HG03064 (cell line): ENCODE results near the gene SUSD1.
"Not testable (repeated sequence)": the region's sequence is repeated elsewhere in the genome, so short reads cannot be mapped to it uniquely, and the experiment has no call there.

ENCODE experiments used
- ATAC-seq: cut with Tn5 transposase; IDR thresholded peaks from one replicate; pipeline ENCODE4 v1.9.1; 2021; ENCODE audit warnings: low read depth; ENCODE audit not compliant: unreplicated experiment

Gene SUSD1

DNA sequence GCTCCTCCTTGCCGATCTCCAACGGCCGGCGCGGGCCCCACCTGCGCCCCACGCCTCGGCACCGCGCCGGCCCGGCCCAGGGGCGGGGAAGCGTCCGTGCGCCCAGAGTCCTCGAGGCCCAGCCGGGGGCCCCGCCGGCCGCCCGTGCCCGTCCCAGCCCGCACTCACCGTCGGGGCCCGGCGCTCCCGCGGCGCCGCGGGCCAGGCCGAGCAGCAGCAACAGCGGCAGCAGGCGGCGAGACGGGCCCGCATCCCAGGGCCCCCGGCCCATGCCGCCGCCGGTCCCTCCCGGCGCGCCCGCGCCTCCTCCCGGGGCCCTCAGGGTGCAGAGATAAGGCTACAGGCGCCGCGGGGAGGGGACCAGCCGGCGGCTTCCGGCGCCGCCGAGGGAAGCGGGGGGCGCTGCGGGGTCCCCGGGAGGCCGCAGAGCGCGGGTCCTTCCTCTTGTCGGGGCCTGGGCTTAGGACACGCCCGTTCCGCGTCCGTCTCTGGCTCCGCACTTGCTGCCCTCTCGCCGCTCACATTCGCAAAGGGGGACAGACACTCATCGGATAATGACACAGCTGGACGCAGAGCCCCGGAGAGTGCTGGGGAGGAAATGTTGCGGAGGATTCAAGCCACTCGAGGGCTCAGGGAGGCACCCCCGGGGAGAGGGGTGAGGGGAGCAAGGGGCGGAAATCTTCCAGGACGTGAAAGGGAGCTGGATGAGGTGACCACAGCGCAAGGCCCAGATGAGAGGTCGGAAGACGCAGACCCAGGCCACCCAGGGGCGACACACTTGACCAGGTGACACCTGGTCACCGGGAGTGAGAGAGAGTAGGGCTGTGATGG, at the start of gene SUSD1:
Gene SUSD1 (minus strand): TSS at position 333 of the 831 bp plus-strand sequence. CDS start 62 bp downstream, at position 271.
- peak; percentile 49 for ATAC-seq

DNA sequence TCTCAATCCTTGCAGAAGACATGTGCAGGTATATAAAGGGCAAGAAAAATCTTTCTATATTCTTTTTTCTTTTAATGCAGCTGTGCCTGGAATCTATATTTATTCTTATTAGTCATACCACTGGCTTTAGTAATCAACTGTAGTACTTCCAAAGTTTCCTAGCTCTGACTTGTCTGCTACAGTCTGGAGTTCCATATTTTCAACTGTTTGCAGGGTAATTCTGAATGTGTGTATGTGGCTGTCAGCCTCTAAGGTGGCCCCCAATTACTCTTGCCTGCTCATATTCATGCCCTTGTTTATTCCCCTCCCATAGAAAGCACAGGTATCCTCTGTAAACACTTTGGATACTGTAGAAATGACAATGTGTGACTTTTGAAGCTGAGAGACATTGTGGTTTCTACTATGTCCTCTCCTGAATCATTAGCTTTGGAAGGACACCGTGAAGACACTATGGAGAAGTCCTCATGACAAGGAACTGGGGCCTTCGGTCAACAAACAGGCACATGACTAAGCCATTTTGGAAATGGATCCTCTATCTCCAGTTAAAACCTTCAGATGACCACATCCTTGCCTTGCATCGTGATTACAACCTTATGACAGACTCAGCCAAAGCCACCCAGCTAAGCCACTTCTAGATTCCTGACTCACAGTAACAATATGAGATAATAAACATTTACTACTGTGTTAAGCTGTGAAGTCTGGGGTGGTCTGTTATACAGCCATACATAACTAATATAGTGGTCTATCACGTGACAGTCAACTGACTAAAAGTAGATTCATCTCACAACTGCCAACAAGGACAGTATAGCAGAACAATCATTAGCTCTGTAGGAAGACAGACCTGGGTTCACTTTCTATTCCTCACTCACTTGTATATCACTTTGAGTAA, 49.5 kb upstream of the SUSD1 start:
- ATAC-seq = peak; percentile 74

DNA sequence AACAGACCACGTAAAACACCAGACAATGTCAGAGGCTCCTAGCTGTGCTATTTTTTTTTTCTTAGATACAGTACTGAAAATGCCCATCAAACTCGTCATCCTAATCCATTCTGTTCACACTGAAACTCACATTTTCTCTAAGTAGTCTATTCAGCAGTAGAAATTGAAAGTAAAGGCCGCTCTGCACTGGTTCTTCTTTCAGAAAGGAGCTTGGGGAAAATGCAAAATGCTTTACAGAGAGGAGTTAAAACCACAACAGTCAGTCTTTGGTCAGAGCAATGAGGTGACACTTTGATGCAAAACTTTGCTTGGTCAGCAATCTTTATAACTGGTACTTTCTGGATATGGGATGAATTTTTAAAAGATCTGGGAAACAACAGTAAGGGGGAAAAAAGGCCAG, 43.8 kb upstream of the SUSD1 start:
- peak; percentile 96 for ATAC-seq

DNA sequence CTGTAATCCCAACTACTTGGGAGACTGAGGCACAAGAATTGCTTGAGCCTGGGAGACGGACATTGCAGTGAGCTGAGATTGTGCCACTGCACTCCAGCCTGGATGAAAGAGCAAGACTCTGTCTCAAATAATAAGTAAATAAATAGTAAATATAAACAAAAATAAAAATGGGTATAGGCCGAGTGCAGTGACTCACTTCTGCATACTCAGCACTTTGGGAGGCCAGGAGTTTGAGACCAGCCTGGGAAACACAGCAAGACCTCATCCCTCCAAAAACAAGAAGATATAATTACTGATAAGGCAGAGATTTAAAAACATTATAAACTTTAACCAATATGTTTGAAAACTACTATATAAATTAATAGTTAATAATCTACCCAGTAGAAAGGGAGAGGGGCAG, 37.8 kb upstream of the SUSD1 start:
- no peak for ATAC-seq

DNA sequence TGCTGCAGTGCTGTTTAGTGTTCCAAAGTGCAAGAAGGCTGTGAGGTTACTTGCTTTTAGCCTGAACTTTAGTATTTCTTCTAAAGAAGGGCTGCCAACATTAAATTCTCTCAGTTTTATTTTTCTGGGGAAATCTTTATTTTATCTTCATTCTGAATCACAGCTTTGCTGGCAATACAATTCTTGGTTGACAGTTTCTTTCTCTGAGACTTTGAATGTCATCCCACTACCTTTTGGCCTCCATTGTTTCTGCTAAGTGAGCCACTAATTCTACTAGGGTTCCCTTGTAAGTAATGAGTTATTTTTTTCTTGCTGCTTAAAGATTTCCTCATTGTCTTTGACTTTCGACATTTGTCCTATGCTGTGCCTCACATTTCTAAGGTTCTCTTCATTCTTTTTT, 32.4 kb upstream of the SUSD1 start:
- ATAC-seq = no peak

DNA sequence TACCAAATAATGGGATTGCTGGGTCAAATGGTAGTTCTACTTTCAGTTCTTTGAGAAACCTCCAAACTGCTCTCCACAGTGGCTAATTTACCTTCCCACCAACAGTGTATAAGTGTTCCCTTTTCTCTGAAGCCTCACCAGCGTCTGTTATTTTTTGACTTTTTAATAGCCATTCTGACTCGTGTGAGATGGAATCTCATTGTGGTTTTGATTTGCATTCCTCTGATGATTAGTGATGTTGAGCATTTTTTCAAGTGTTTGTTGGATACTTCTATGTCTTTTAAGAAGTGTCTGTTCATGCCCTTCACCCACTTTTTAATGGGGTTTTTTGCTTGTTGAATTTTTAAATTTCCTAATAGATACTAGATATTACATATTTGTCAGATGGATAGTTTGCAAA, 28.4 kb upstream of the SUSD1 start:
- no peak for ATAC-seq

DNA sequence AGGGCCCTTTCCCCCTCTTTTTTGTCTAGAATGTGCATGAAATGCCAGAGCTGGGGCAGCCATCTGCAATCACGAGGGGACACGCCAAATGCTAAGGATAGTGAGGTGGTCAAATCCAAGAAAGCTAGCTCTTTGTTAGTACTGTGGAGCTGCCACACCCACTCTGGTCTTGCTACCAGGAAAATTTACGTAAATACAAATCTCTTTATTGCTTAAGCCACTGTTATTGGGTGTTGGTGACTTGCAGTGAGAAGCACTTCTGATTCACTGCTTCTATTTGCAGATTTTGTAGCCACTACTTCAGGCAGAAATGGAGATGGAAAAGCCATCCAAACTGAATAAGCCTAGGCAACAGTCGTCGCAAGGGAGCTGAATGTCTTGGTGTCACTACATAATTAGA, 25.6 kb upstream of the SUSD1 start:
- ATAC-seq = no peak

DNA sequence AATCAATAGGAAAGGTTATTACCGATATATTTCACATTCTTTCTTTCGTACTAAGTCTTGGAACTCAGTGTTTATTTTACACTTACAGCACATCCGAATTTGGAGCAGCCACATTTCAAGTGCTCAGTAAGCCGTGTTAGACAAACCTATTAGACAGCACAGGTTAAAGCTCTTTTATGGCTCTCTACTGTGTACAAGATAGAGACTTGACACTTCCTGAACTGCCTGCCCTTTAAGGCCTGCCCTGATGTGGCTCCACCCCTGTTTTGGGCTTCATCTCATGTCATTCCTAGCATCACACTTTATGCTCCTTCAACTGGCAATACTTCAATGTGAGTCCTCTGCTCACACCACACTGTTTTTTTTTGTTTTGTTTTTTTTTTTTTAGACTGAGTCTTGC, 23.5 kb upstream of the SUSD1 start:
- no peak for ATAC-seq

DNA sequence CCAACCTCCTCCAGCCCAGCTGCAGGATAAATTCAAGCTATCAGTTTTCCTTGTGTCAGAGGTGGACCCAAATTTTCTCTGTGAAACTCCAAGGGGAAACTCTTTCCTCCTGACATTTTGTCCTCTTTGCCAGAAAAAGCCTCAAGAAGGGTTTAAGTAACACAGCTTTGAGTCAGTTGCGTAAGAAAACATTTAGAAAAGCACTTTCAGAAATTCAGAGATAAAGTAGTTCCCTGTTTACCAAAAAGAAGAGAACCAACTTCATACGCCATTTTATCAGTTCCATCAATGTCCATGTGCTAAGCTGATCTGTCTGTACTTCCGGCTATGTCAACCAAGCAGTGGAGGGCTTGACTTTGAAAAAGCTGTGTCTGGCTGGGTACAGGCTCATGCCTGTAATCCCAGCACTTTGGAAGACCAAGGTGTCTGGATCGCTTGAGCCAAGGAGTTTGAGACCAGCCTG, 19.9 kb upstream of the SUSD1 start:
- ATAC-seq = no peak

DNA sequence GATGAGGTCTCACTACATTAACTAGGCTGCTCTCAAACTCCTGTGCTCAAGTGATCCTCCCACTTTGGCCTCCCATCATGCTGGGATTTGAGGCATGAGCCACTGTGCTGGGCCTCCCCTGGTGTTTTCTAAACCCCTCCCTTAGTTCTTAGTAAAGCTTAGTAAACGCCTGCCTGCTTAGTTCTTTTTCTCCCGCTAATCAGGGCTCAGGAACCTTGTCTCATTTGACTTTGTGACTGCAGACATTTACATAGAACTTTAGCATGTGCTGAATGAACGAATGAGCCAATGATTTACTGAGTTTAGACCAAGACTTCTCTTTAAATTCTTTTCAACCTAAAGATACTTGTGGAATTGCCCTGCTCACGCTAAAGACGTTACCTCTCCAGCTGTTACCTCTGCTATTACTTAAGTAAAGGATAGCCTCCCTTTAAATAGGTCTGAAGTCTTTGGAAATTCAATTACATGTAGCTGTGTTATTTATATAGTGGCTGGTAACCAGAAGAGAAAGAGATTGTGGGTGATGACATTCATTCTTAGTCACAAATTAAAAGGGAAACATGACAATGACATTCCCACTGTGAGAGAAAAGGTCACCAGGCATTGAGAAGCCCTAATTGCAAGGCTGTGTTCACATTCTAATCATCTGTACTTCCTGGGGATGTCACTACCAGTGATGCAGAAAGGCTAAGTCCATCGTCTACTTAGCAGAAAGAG, 18.6 kb upstream of the SUSD1 start:
- no peak for ATAC-seq

DNA sequence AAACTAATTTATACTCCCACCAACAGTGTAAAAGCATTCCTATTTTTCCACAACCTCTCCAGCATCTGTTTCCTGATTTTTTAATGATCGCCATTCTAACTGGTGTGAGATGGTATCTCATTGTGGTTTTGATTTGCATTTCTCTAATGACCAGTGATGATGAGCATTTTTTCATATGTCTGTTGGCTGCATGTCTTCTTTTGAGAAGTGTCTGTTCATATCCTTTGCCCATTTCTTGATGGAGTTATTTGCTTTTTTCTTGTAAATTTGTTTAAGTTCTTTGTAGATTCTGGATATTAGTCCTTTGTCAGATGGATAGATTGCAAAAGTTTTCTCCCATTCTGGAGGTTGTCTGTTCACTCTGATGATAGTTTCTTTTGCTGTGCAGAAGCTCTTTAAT, 15.2 kb upstream of the SUSD1 start:
- not testable (repeated sequence) for ATAC-seq

DNA sequence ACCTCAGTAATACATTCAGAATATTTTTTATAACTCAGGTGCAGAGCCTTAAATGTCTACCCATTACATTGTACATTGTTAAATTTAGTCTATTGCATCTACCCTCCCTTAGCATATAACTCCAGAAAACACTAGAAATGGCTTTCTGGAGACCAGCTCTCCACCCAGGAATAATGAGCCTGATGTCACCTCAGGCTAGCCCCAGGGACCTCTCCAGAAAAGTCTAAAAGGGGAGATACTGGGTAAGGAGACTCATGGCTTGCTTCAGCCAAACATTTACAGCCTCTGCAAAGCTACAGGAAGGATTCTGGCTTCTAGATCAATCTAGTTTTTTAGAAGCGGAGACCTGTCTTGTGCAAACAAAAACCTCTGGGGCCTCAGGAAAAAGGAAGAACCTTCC, 13.8 kb upstream of the SUSD1 start:
- no peak for ATAC-seq

DNA sequence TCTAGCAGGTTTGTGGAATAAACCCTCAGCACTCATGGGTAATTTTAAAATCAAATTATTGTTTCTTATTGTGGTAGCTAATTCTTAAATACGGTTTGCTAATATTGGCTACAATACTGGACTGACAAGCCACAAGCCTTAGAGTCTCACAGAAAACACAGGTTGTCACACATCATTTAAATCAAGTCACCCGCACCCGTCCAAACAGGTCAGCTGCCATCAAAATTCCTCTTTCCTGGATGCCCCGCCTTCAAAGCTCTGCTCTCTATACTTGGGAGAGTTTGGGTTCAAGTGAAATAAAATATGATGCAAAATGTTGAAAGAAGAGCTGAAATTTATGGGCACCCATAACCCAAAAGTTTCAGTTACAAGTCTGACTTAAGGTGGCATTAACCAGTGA, 12.3 kb upstream of the SUSD1 start:
- no peak for ATAC-seq

DNA sequence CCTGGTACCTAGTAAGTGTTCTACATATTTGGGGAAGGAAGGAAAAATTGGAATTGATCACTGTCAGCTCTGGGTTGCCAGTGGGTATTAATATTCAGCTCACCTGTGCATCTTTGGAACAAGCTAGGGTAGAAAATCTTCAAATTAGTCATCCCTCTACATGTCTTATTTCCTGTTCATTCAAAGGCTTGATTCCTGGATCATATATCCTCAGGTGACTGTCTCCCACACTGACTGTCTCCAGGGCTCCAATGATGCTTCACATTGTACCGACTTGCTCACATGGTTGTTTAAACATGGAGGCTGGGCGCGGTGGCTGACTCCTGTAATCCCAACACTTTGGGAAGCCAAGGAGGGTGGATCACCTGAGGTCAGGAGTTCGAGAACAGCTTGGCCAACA, 11.6 kb upstream of the SUSD1 start:
- ATAC-seq = no peak

DNA sequence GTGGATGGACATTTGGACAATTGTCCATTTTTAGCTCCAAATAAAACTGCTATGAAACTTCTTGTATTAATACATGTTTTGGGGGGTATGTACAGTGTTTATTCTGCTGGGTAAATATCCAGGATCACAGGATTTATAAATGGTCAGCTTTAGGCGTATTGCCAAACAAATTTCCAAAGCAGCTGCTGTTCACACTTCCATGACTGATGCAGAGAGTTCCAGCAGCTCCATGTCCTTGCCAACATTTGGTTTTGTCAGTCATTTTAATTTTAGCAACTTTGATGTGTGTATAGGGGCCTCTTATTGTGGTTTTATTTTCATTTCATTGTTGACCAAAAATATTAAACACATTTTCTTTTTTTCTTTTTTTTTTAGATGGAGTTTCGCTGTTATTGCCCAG, 9.8 kb upstream of the SUSD1 start:
- no peak for ATAC-seq

DNA sequence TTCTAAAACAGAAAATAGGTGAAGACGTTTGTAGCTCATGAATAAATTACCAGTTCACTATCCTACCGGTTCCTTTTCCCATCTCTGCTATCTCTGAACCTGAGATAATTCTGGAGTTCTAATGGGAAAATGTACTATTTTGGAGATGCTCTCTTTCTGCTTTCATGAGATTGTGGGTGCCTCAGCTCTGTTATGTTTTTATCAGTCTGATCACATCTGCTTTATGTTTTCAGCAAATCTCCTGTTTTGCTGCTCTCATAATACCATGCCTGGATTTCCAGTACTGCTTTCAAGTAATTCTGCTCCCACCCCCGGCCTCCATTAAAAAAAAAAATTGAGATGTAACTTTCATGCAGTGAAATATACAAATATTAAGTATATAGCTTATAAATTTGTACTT, 9.1 kb upstream of the SUSD1 start:
- ATAC-seq = no peak

DNA sequence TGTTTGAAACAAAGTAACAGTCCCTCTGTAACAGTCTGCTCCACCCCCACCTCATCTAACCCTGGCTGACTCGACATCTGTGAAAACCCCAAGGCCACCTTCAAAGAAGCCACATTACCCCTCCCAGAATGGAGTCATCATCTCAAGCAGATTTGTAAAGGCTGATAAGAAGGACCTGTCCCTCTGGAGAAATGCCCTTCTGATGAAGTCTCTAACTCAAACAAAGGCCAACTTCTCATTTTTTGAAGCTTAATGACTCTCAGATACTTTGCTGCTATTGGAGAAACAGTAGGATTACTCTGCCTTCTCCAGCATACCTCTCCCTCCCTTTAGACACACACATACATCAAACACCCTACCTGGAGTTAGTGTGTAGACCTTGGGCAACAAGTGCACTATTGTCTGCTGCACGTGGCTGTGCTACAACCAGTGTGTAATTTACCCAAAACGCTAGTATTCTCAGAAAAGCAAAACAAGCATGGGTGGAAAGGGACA, 5.3 kb upstream of the SUSD1 start:
- no peak for ATAC-seq

DNA sequence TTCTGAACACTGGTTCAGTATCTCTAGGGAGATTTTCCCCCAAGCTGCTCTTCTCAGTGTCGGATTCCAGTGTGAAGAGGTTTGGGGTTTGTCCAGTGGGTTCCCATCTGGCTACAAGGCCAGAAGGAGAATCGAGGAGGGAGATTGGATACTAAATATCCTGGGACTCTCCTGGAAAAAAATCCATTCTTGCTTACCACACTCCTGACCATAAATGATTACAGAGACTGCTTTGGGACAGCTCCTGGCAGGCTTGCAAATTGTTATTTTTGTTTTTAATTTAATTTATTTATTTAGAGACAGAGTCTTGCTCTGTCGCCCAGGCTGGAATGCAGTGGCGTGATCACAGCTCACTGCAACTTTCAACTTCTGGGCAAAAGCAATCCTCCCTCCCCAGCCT, 4.7 kb upstream of the SUSD1 start:
- no peak for ATAC-seq

DNA sequence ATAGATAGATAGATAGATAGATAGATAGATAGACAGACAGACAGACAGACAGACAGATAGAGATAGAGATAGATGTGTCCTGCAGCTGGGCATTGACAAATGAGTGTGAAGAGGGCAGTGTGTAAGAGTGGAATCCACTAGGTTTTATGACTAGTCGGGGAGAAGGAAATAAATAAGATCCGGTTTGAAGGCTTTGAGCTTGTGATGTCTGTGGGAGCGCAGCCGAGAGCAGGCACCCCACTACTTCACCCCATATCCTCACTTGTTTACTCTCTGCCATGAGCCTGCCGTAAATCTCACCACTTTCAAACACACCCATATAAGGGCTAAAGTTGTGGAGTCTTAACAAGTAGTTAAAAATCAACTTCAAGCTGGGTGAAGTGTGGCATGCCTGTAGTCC, 1.4 kb upstream of the SUSD1 start:
- no peak for ATAC-seq

DNA sequence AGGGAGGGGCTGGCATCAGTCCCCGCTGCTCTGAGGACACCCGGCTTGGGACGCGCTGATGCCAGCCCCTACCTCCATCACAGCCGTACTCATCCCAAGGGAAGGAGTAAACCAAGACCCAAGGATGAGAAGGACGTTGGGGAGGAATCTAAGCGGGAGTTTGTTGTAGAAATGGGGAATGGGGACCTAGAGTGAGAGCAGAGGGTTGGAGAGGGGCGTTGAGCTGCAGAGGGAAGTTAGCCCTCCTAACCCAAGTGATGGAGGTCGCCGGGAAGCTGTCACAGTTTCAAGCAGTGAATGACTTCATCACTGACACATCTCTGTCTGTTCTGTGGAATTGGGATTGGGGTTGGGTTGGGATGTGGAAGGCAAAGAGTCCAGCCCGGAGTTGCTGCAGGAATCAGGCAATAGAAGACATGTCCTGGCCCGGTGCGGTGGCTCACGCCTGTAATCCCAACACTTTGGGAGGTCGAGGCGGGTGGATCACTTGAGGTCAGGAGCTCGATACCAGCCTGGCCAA, 759 bp upstream of the SUSD1 start:
- no peak for ATAC-seq
